Fibroblast of villous mesenchyme (primary cell): Measurements from ENCODE around the gene LONRF2. TPM values are rescaled to one million over a fixed set of nuclear protein-coding genes. Genes with fewer than 3 reads are reported as not detected.

Experiments used
- DNase-seq: peaks from one replicate; pipeline ENCODE4 v3.0.0-alpha.2; 2010; ENCODE audit warnings: low read depth
- H3K4me3 ChIP-seq: 2 replicates; pipeline ENCODE4 v1.5.1; 2011; ENCODE audit warnings: low read depth, mild to moderate bottlenecking, low read length
- CTCF ChIP-seq: IDR thresholded peaks from 2 replicates; pipeline ENCODE4 v1.5.1; 2012; ENCODE audit warnings: low read depth, mild to moderate bottlenecking, low read length; ENCODE audit not compliant: insufficient read depth
- small RNA-seq: library from RNA; depleted of rRNA; stranded (forward); fragments of <200 nt; gene quantifications from one replicate; pipeline ENCODE3, GENCODE V24; 2012
- total RNA-seq: library from RNA; depleted of rRNA; stranded (reverse); fragments of >200 nt; gene quantifications from 2 replicates; pipeline ENCODE4 v1.2.3, GENCODE V29; 2012

LONRF2 gene
- total RNA-seq, 1 donor, result 1.3 TPM

- TF ChIP-seq CTCF, result no peak
- no peak for DNase-seq
- H3K4me3 ChIP-seq, result no peak overlapping the region
These were observed 89.2 kb downstream of the LONRF2 start for GRCh38 chr2:100233061-100233460.

- DNase-seq, result no peak
These were observed 91.5 kb downstream of the LONRF2 start for GRCh38 chr2:100230754-100231153.

GRCh38 chr2:100228967-100229366 lies 93.3 kb downstream of the LONRF2 start:
- no peak for DNase-seq
- TF ChIP-seq CTCF, result peak; percentile 15
- no peak overlapping the region for H3K4me3 ChIP-seq

More at GRCh38 chr2:100230754-100231153, 91.5 kb downstream of the LONRF2 start:
- TF ChIP-seq CTCF, result no peak
- no peak overlapping the region for H3K4me3 ChIP-seq

- TF ChIP-seq CTCF, result no peak
- DNase-seq, result no peak
- no peak overlapping the region for H3K4me3 ChIP-seq
These were observed 93.9 kb downstream of the LONRF2 start for GRCh38 chr2:100228415-100228814.

GRCh38 chr2:100224988-100225710 lies 97.2 kb downstream of the LONRF2 start:
- H3K4me3 ChIP-seq, result no peak overlapping the region
- DNase-seq, result no peak
- no peak for TF ChIP-seq CTCF

- DNase-seq, result no peak
- H3K4me3 ChIP-seq, result no peak overlapping the region
- TF ChIP-seq CTCF, result no peak
These were observed 98.8 kb downstream of the LONRF2 start for GRCh38 chr2:100223502-100223901.

Small RNA genes within 50 kb of the gene (small RNA-seq; reads per million reads assigned to genes)
- not detected for gene AC012493.2

Other genes with a start within 250 kb of the LONRF2 start
- 19.4 and 31.9 TPM in 2 replicates for gene AFF3, start 179.9 kb downstream of the LONRF2 start, total RNA-seq
- gene CHST10, start 95.2 kb upstream of the LONRF2 start, total RNA-seq, result 8.6 and 12.2 TPM in 2 replicates
- not detected in 2 replicates for gene NMS, start 148.0 kb upstream of the LONRF2 start, total RNA-seq
- 17.1 and 25.5 TPM in 2 replicates for gene PDCL3, start 240.5 kb upstream of the LONRF2 start, total RNA-seq